ENCODE data around the gene ATP5F1D.
A peak's percentile ranks its signal among the peaks of the same experiment; 100 is the strongest.
"Not testable (repeated sequence)": the region's sequence is repeated elsewhere in the genome, so short reads cannot be mapped to it uniquely, and the experiment has no call there.

The ATP5F1D gene

DNA sequence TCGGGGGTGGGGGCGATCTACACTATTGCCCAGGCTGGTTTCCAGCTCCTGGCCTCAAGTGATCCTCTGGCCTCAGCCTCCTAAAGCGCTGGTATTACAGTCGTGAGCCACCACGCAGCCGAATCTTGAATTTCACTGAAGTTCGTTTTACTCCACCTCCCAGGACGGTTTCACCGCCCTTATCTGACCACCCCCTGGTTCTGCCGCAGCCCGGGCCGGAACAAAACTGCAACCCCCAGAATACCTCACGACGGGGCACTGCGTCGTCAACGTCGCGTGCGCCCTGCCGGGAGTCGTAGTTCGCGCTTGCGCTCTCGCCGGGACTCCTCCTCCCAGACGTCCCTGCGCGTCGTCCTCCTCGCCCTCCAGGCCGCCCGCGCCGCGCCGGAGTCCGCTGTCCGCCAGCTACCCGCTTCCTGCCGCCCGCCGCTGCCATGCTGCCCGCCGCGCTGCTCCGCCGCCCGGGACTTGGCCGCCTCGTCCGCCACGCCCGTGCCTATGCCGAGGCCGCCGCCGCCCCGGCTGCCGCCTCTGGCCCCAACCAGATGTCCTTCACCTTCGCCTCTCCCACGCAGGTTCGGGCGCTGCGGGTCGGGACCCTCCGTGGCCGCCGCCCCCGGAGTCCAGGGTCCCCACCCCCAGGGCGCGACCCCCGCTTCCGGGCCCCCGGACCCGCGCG, at the start of gene ATP5F1D:
Gene ATP5F1D, plus strand, starts transcription at position 335 of the 679 bp plus-strand sequence. Its CDS starts 100 bp downstream, at position 435.
- peak; percentile 97 for DNase-seq (ENCODE audit: low read depth)
- peak within 1 kb of the TSS; percentile 77 for H3K4me3 ChIP-seq (ENCODE audit: low read depth, low read length)
- TF ChIP-seq, protein P1, sequence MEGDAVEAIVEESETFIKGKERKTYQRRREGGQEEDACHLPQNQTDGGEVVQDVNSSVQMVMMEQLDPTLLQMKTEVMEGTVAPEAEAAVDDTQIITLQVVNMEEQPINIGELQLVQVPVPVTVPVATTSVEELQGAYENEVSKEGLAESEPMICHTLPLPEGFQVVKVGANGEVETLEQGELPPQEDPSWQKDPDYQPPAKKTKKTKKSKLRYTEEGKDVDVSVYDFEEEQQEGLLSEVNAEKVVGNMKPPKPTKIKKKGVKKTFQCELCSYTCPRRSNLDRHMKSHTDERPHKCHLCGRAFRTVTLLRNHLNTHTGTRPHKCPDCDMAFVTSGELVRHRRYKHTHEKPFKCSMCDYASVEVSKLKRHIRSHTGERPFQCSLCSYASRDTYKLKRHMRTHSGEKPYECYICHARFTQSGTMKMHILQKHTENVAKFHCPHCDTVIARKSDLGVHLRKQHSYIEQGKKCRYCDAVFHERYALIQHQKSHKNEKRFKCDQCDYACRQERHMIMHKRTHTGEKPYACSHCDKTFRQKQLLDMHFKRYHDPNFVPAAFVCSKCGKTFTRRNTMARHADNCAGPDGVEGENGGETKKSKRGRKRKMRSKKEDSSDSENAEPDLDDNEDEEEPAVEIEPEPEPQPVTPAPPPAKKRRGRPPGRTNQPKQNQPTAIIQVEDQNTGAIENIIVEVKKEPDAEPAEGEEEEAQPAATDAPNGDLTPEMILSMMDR (IDR thresholded peaks at IDR 0.05; ENCODE audit: insufficient read depth, low read depth, low read length, missing control alignments), result no peak

DNA sequence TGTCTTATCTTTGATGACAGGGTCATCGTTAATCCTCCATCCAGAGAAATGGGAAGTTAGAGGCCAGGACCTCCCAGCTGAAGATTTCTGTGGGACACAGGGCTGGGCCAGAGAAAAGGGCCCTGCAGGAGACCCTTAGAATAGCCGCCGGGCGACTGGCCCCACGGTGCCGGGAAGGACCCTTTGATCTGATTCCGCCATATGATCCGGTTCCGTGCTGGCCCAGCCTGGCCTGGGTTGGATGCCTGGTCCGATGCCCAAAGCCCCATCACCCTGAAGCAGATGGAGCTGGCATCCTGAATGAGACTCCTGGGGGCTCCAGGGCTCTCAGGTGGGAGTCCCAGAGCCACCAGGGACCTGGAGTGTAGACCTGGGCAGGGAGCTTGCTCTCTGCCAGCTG, 42.0 kb upstream of the ATP5F1D start:
- TF ChIP-seq, protein P1 (IDR thresholded peaks at IDR 0.05; ENCODE audit: insufficient read depth, low read depth, low read length, missing control alignments), result no peak
- no peak overlapping the region for H3K4me3 ChIP-seq (ENCODE audit: low read depth, low read length)
- DNase-seq (ENCODE audit: low read depth), result no peak

DNA sequence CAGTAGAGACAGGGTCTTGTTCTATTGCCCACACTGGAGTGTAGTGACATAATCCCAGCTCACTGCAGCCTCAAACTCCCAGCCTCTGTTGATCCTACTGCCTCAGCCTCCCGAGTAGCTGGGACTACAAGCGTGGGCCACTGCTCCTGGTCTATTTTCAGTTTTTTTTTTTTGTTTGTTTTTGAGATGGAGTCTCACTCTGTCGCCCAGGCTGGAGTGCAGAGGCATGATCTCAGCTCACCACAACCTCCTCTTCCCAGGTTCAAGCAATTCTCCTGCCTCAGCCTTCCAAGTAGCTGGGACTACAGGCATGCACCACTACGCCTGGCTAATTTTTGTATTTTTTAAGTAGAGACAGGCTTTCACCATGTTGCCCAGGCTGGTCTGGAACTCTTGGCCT, 40.9 kb upstream of the ATP5F1D start:
- DNase-seq (ENCODE audit: low read depth); H3K4me3 ChIP-seq (ENCODE audit: low read depth, low read length): not testable (repeated sequence)

DNA sequence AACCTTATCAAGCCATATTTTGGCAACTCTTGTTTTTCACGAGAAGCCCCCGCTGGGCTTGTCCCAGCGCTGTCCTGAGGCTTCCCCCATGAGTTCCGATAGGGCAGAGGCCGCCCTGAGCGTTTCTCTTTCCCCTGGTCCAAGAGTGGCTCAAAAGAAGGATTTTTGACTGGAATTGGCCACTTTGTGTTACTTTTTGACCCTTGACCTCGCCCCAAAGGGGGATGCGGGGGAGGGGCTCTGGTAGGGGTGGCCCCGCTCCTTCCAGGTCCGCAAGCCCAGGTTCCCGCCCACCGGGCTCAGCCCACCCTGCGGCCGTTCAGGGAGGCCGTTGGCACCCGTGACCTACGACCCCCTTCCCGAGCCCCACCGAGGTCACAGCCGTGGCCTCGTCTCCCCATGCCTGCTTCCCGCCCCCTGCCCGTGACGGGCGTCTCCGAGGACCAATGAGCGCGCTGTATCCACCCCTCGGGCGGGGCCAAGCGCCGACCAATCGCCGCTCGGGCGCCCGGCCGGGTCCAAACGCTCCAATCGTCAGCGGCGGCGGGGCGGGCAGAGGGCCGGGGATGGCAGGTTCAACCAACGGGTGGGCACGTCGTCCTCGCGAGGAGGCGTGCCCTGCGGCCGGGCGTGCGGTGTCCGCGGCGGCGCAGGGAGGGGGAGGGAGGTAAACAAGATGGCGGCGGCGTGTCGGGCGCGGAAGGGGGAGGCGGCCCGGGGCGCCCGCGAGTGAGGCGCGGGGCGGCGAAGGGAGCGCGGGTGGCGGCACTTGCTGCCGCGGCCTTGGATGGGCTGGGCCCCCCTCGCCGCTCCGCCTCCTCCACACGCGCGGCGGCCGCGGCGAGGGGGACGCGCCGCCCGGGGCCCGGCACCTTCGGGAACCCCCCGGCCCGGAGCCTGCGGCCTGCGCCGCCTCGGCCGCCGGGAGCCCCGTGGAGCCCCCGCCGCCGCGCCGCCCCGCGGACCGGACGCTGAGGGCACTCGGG, 36.1 kb upstream of the ATP5F1D start, which contains the start of gene STK11:
Gene STK11, plus strand, starts transcription at position 665 of the 986 bp plus-strand sequence. CDS start 1,136 bp downstream, outside the sequence.
- DNase-seq (ENCODE audit: low read depth), result peak; percentile 99
- TF ChIP-seq, protein P1 (IDR thresholded peaks at IDR 0.05; ENCODE audit: insufficient read depth, low read depth, low read length, missing control alignments), result no peak
- peak within 1 kb of the TSS; percentile 84 for H3K4me3 ChIP-seq (ENCODE audit: low read depth, low read length)

DNA sequence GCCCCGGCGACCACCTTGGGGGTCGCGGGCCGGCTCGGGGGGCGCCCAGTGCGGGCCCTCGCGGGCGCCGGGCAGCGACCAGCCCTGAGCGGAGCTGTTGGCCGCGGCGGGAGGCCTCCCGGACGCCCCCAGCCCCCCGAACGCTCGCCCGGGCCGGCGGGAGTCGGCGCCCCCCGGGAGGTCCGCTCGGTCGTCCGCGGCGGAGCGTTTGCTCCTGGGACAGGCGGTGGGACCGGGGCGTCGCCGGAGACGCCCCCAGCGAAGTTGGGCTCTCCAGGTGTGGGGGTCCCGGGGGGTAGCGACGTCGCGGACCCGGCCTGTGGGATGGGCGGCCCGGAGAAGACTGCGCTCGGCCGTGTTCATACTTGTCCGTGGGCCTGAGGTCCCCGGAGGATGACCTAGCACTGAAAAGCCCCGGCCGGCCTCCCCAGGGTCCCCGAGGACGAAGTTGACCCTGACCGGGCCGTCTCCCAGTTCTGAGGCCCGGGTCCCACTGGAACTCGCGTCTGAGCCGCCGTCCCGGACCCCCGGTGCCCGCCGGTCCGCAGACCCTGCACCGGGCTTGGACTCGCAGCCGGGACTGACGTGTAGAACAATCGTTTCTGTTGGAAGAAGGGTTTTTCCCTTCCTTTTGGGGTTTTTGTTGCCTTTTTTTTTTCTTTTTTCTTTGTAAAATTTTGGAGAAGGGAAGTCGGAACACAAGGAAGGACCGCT, 35.2 kb upstream of the ATP5F1D start:
- TF ChIP-seq, protein P1 (IDR thresholded peaks at IDR 0.05; ENCODE audit: insufficient read depth, low read depth, low read length, missing control alignments), result no peak
- H3K4me3 ChIP-seq (ENCODE audit: low read depth, low read length), result peak overlapping the region; percentile 67
- DNase-seq (ENCODE audit: low read depth), result no peak

DNA sequence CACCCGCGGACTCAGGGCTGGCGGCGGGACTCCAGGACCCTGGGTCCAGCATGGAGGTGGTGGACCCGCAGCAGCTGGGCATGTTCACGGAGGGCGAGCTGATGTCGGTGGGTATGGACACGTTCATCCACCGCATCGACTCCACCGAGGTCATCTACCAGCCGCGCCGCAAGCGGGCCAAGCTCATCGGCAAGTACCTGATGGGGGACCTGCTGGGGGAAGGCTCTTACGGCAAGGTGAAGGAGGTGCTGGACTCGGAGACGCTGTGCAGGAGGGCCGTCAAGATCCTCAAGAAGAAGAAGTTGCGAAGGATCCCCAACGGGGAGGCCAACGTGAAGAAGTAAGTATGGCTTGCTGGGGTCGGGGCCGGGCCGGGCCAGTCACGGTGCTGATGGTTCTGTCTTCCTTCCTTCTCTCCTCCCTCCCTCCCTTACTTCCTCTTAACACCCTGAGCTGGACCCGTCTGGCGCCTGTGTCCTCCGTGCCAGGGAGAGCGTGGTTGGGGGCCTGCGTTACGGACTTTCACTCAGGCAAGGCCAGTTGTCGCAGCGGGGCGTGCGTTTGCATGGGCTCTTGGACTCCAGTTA, 34.6 kb upstream of the ATP5F1D start:
- peak; percentile 53 for DNase-seq (ENCODE audit: low read depth)
- TF ChIP-seq, protein P1 (IDR thresholded peaks at IDR 0.05; ENCODE audit: insufficient read depth, low read depth, low read length, missing control alignments), result no peak
- peak overlapping the region; percentile 67 for H3K4me3 ChIP-seq (ENCODE audit: low read depth, low read length)

DNA sequence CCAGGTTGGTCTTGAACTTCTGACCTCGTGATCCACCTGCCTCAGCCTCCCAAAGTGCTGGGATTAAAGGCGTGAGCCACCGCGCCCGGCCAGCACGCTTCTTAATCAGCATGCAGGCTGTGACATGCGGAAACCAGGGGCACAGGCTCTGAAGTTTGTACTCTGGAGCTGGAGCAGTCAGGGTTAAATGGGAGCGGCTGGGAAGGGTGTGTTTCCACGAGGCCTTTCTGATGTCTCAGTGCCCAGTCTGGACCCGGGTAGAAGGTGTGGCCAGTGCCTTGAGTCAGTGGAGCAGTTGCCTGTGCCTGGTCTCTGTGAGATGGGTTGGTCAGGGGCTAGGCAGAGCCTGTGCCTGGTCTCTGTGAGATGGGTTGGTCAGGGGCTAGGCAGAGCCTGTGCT, 32.7 kb upstream of the ATP5F1D start:
- H3K4me3 ChIP-seq (ENCODE audit: low read depth, low read length); DNase-seq (ENCODE audit: low read depth): not testable (repeated sequence)
